ENCODE data around the gene CCDC12.

CCDC12 gene

DNA sequence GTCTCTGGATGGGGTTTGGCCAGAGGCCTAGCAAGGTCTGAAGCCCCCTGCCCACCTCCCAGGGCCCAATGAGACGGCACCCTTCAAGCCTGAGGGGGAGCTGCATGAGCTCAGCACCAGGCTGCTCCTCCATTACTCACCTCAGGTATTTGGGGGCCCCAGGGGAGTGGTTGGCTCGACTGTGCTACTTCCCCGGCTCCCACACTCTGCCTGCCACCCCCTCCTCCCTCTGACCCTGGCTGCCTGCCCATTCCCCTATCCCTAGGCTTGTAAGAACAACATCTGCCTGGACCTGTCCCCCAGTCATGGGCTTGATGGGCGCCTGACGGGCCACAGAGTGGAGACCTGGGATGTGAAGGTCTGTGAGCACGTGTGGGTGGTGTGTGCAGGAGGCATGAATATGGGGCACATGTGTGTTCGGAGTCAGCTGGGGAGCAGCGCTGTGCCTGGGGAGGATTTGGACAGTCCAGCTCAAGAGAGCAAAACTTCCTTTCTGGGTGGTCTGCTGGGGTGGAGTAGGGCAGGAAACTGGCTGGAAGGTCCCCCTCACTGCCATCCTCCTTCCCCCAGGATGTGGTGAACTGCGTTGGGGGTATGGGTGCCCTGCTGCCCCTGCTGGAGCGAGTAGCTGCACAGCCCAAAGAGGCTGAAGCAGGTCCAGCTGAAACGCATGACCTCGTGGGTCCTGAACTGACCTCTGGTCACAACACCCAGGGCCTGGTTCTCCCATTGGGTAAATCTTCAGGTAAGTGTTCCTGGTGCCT is 20.3 kb upstream of the CCDC12 start:
- Histone ChIP-seq H3K27me3 (replicated peaks; ENCODE audit: control insufficient read depth, insufficient read depth, low read length, poor library complexity, severe bottlenecking) (no peaks in the 10 kb centered on the region), H3K4me3 (ENCODE audit: insufficient read depth, low read depth, low read length, poor library complexity, severe bottlenecking) (no peak overlapping the region), H3K27ac (ENCODE audit: insufficient read depth, low read length, poor library complexity, severe bottlenecking) (no peak overlapping the region), H3K9me3 (ENCODE audit: control insufficient read depth, low read length) (no peaks in the 10 kb centered on the region), H3K4me1 (ENCODE audit: control insufficient read depth, insufficient read depth, low read length, poor library complexity, severe bottlenecking) (peaks cover 15% of the 10 kb centered on the region), H3K36me3 (ENCODE audit: control insufficient read depth, insufficient read depth, low read length) (peaks cover 92% of the 10 kb centered on the region)
- no peak for DNase-seq

DNA sequence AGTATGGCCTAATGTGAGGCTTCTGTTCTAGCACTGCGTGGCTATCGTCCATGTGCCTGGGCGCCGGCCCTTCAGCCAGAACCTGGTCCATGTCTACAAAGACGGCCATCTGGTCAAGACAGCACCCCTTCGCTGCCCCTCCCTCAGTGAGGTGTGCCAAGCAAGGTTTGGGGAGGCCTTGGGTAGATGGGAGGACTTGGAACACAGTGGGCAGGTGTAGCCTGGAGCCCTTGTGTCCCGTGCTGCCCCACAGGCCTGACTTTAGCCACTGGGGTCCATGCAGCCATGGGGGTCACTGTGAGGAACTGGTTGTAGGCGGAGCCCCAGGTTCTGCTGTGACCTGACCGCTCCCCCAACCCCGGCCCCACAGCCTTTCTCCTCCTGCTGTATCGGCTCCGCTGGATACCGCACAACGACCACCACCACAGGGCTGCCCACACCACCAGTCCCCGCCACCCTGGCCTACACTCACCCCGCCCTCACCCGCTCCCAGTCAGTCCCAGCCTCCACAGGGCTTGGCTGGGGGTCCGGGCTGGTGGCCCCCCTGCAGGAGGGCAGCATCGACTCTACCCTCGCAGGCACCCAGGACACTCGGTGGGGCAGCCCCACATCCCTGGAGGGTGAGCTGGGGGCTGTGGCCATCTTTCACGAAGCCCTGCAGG is 19.5 kb upstream of the CCDC12 start:
- Histone ChIP-seq H3K27ac (ENCODE audit: insufficient read depth, low read length, poor library complexity, severe bottlenecking) (no peak overlapping the region), H3K36me3 (ENCODE audit: control insufficient read depth, insufficient read depth, low read length) (peaks cover 92% of the 10 kb centered on the region)

DNA sequence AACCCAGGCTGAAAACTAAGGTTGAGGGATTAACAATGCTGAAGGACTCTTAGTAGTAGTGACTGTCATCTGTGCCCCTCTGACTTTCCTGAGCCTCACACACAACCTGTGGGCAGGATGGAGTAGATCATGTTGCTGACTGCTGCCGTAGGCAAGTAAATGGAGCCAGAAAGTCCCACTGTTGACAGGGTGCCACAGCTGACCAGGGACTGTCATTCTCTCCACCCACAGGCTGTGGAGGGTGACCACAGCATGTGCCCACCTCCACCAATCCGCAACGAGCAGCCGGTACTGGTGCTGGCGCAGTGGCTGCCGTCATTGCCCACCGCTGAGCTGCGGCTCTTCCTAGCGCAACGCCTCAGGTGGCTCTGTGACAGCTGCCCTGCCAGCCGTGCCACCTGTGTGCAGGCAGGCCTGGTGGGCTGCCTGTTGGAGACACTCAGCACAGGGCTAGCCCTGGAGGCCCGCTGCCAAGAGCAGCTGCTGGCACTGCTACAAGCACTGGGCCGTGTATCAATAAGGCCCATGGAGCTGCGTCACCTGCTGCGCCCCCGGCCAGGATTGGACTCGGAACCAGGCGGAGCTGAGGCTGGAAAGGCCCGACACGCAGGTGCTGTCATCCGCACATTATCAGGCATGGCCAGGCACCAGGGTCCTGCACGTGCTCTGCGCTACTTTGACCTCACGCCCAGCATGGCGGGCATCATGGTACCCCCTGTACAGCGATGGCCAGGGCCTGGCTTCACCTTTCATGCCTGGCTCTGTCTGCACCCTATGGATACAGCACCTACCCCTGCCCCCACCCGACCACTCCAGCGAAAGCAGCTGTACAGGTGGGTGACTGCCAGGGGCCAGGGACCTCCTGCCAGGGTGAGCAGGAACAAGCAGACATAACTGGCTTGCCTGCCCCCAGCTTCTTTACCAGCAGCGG is 18.5 kb upstream of the CCDC12 start:
- peaks cover 15% of the 10 kb centered on the region for H3K4me1 ChIP-seq (ENCODE audit: control insufficient read depth, insufficient read depth, low read length, poor library complexity, severe bottlenecking)
- H3K9me3 ChIP-seq (ENCODE audit: control insufficient read depth, low read length) = no peaks in the 10 kb centered on the region
- DNase-seq = no peak
- no peak overlapping the region for H3K4me3 ChIP-seq (ENCODE audit: insufficient read depth, low read depth, low read length, poor library complexity, severe bottlenecking)
- H3K27me3 ChIP-seq (replicated peaks; ENCODE audit: control insufficient read depth, insufficient read depth, low read length, poor library complexity, severe bottlenecking) = no peaks in the 10 kb centered on the region
- no peak overlapping the region for H3K27ac ChIP-seq (ENCODE audit: insufficient read depth, low read length, poor library complexity, severe bottlenecking)
- peaks cover 90% of the 10 kb centered on the region for H3K36me3 ChIP-seq (ENCODE audit: control insufficient read depth, insufficient read depth, low read length)

More for the DNA sequence above, 19.5 kb upstream of the CCDC12 start:
- no peaks in the 10 kb centered on the region for H3K9me3 ChIP-seq (ENCODE audit: control insufficient read depth, low read length)
- no peak for DNase-seq
- peaks cover 15% of the 10 kb centered on the region for H3K4me1 ChIP-seq (ENCODE audit: control insufficient read depth, insufficient read depth, low read length, poor library complexity, severe bottlenecking)
- no peak overlapping the region for H3K4me3 ChIP-seq (ENCODE audit: insufficient read depth, low read depth, low read length, poor library complexity, severe bottlenecking)
- H3K27me3 ChIP-seq (replicated peaks; ENCODE audit: control insufficient read depth, insufficient read depth, low read length, poor library complexity, severe bottlenecking) = no peaks in the 10 kb centered on the region

DNA sequence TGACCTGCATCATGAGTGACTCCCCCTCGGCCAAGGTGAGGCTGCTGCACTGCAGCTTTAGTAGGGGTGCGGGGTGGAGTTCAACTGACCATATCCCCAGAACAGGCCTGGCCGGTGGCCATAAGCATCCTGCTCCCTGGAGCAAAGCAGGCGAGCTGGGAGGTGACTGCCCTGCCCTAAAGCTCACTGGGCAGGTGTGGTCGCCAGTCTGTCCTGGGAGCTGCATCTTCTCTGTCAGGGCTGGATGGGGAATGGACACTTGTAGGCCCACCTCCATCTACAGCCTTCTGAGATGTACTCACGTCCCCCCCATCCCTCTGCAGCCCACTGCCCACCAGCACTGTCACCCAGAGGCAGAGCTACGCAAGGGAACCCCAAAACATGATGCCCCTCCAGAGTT is 17.4 kb upstream of the CCDC12 start:
- peaks cover 80% of the 10 kb centered on the region for H3K36me3 ChIP-seq (ENCODE audit: control insufficient read depth, insufficient read depth, low read length)
- H3K4me1 ChIP-seq (ENCODE audit: control insufficient read depth, insufficient read depth, low read length, poor library complexity, severe bottlenecking) = peaks cover 26% of the 10 kb centered on the region
- H3K27me3 ChIP-seq (replicated peaks; ENCODE audit: control insufficient read depth, insufficient read depth, low read length, poor library complexity, severe bottlenecking) = no peaks in the 10 kb centered on the region
- H3K27ac ChIP-seq (ENCODE audit: insufficient read depth, low read length, poor library complexity, severe bottlenecking) = no peak overlapping the region
- H3K4me3 ChIP-seq (ENCODE audit: insufficient read depth, low read depth, low read length, poor library complexity, severe bottlenecking) = no peak overlapping the region
- no peaks in the 10 kb centered on the region for H3K9me3 ChIP-seq (ENCODE audit: control insufficient read depth, low read length)
- no peak for DNase-seq

DNA sequence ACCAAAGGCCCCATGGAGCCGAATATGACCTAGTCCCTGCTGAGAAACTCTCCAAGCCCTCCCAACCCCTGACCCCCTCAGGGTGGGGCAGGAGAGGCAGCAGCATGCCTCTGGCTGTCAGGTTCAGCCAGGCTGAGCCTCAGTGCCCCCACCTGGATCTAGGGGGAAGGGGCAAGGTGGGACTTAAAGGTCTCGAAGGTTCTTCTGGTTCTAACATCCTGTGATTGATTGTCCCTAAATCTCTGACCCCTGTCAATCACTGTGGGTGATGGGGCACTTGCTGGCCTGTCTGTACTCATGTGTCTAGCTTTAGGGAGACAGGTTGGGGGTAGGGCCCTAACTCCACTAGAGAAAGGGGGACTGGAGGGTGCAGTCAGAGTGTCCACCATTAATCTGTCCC is 16.7 kb upstream of the CCDC12 start:
- peaks cover 28% of the 10 kb centered on the region for H3K4me1 ChIP-seq (ENCODE audit: control insufficient read depth, insufficient read depth, low read length, poor library complexity, severe bottlenecking)
- no peaks in the 10 kb centered on the region for H3K27me3 ChIP-seq (replicated peaks; ENCODE audit: control insufficient read depth, insufficient read depth, low read length, poor library complexity, severe bottlenecking)
- H3K27ac ChIP-seq (ENCODE audit: insufficient read depth, low read length, poor library complexity, severe bottlenecking) = peak overlapping the region; percentile 12
- H3K4me3 ChIP-seq (ENCODE audit: insufficient read depth, low read depth, low read length, poor library complexity, severe bottlenecking) = no peak overlapping the region
- peaks cover 73% of the 10 kb centered on the region for H3K36me3 ChIP-seq (ENCODE audit: control insufficient read depth, insufficient read depth, low read length)
- no peak for DNase-seq
- no peaks in the 10 kb centered on the region for H3K9me3 ChIP-seq (ENCODE audit: control insufficient read depth, low read length)

DNA sequence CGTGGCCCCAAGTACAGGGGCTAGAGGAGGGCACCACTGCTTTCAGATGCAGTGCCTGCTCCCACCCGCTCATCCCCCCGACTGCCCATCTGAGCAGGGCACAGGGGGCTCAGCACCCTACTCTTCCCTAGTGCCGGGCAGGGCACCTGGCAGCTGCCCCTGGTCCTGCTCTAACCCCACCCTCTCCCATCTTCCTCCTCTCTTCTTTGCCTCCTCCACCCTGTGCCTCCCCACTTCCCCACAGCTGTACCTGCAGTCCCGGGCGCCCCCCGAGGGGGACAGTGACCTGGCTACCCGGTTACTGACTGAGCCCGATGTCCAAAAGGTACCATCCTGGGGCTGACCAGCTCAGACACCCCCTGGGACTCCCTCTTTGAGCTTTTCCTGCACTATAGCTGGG is 15.7 kb upstream of the CCDC12 start:
- Histone ChIP-seq H3K36me3 (ENCODE audit: control insufficient read depth, insufficient read depth, low read length) (peaks cover 63% of the 10 kb centered on the region), H3K27me3 (replicated peaks; ENCODE audit: control insufficient read depth, insufficient read depth, low read length, poor library complexity, severe bottlenecking) (no peaks in the 10 kb centered on the region), H3K4me1 (ENCODE audit: control insufficient read depth, insufficient read depth, low read length, poor library complexity, severe bottlenecking) (peaks cover 32% of the 10 kb centered on the region), H3K4me3 (ENCODE audit: insufficient read depth, low read depth, low read length, poor library complexity, severe bottlenecking) (no peak overlapping the region), H3K27ac (ENCODE audit: insufficient read depth, low read length, poor library complexity, severe bottlenecking) (peak overlapping the region; percentile 7), H3K9me3 (ENCODE audit: control insufficient read depth, low read length) (no peaks in the 10 kb centered on the region)
- no peak for DNase-seq

DNA sequence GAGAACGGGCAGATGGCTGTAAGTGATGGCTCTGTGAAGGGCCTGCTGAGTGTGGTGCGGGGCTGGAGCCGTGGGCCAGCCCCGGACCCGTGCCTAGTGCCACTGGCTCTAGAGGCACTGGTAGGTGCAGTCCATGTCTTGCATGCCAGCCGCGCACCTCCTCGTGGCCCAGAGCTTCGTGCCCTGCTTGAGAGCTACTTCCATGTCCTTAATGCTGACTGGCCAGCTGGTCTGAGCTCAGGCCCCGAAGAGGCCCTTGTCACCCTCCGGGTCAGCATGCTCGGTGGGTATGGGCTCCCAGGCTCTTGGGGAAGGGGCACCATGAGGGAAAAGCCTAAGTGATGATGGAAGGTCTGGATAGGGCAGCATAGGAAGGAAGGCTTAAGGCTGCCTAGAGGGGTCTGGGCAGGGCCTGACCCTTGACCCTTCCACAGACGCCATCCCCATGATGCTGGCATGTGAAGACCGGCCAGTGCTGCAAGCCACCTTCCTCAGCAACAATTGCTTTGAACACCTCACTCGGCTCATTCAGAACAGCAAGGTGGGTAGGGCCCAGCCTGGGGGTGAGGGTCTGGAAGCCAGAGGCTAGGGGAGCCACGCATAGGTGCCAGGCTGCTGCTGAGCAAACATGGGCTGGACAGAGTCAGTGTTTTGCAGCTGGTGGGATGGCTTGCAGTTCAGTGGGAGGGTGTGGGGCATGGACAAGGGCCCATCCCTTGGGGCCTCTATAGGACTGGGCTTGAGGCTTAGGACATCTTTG is 15.0 kb upstream of the CCDC12 start:
- Histone ChIP-seq H3K4me1 (ENCODE audit: control insufficient read depth, insufficient read depth, low read length, poor library complexity, severe bottlenecking) (peaks cover 35% of the 10 kb centered on the region), H3K9me3 (ENCODE audit: control insufficient read depth, low read length) (no peaks in the 10 kb centered on the region), H3K27me3 (replicated peaks; ENCODE audit: control insufficient read depth, insufficient read depth, low read length, poor library complexity, severe bottlenecking) (no peaks in the 10 kb centered on the region), H3K36me3 (ENCODE audit: control insufficient read depth, insufficient read depth, low read length) (peaks cover 58% of the 10 kb centered on the region), H3K27ac (ENCODE audit: insufficient read depth, low read length, poor library complexity, severe bottlenecking) (no peak overlapping the region), H3K4me3 (ENCODE audit: insufficient read depth, low read depth, low read length, poor library complexity, severe bottlenecking) (no peak overlapping the region)
- no peak for DNase-seq

DNA sequence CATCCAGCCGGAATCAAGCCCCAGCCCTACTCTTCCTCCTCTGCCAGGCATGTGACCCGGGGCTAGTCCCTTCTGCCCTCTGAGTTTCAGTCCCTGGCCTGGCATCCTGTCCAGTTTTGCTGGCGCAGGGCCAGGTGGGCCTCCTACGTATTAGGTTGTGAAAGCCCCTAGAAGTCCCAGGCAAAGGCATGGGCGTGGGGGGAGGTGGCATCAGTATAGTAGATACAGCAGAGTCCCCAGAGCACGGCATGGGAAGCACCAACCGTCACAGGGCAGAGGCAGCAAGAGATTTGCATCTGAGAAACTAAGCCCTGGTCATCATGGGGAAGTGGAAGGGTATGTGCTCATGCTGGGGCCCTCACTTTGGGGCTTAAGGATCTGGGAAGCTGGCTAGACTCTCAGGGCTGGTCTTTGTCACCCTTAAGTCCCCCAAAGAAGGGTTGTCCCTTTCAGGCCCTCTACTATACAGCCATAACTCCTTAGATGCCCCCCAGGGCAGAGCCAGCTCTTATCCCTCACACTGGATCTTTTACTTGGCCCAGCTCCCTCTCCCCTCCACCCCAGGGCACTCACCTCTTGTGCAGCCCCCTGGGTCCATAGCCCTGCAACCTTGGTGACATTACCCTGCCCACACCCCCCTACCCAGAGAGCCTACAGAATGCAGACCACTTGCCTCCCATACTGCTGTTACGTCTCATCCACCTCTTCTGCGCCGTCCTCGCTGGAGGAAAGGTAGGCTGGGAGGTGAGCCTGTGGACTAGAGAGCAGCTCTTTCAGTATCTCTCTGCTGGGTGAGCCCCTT is 14.2 kb upstream of the CCDC12 start:
- Histone ChIP-seq H3K36me3 (ENCODE audit: control insufficient read depth, insufficient read depth, low read length) (peaks cover 53% of the 10 kb centered on the region), H3K27ac (ENCODE audit: insufficient read depth, low read length, poor library complexity, severe bottlenecking) (peak overlapping the region; percentile 8), H3K9me3 (ENCODE audit: control insufficient read depth, low read length) (no peaks in the 10 kb centered on the region), H3K4me1 (ENCODE audit: control insufficient read depth, insufficient read depth, low read length, poor library complexity, severe bottlenecking) (peaks cover 43% of the 10 kb centered on the region), H3K27me3 (replicated peaks; ENCODE audit: control insufficient read depth, insufficient read depth, low read length, poor library complexity, severe bottlenecking) (no peaks in the 10 kb centered on the region), H3K4me3 (ENCODE audit: insufficient read depth, low read depth, low read length, poor library complexity, severe bottlenecking) (no peak overlapping the region)
- DNase-seq = no peak

Measured in effector memory CD4-positive, alpha-beta T cell (primary cell).